GM23338 (cell line): ENCODE results near the gene CNNM2. TPM values are rescaled to one million over a fixed set of nuclear protein-coding genes. Genes with fewer than 3 reads are reported as not detected.

Experiments used
- ATAC-seq: fragments of 200-7000 bp; cut with Tn5 transposase; 3 replicates; pipeline ENCODE4 v1.9.1; 2020
- DNase-seq: peaks from one replicate; pipeline ENCODE4 v3.0.0-alpha.2; 2015; ENCODE audit warnings: low spot score
- H2AFZ ChIP-seq: fragments of 200-600 bp; sonication (generic); 2 replicates; pipeline ENCODE4 v1.8.0; 2016; ENCODE audit warnings: antibody characterized with exemption, mild to moderate bottlenecking, moderate library complexity
- H3F3A ChIP-seq: fragments of 200-600 bp; sonication (generic); replicated peaks from 2 replicates; pipeline ENCODE4 v1.8.0; 2017; ENCODE audit warnings: antibody characterized with exemption, mixed run types, low read depth
- H3K27ac ChIP-seq: fragments of 200-600 bp; sonication (generic); 2 replicates; pipeline ENCODE4 v1.6.1; 2016; ENCODE audit warnings: low read depth
- H3K27me3 ChIP-seq: fragments of 200-600 bp; sonication (generic); 2 replicates; pipeline ENCODE4 v1.8.0; 2016; ENCODE audit warnings: mild to moderate bottlenecking, mixed run types, moderate library complexity; ENCODE audit not compliant: insufficient read depth
- H3K36me3 ChIP-seq: fragments of 200-600 bp; sonication (generic); 2 replicates; pipeline ENCODE4 v1.8.0; 2016; ENCODE audit warnings: mild to moderate bottlenecking; ENCODE audit not compliant: insufficient read depth
- H3K4me1 ChIP-seq: fragments of 200-600 bp; sonication (generic); 2 replicates; pipeline ENCODE4 v1.8.0; 2016; ENCODE audit warnings: mild to moderate bottlenecking, moderate library complexity; ENCODE audit not compliant: insufficient read depth
- H3K4me2 ChIP-seq: fragments of 200-600 bp; sonication (generic); 2 replicates; pipeline ENCODE4 v1.7.1; 2017; ENCODE audit warnings: mixed run types
- H3K4me3 ChIP-seq: fragments of 200-600 bp; sonication (generic); 2 replicates; pipeline ENCODE4 v1.6.1; 2016; ENCODE audit warnings: mixed run types
- H3K79me2 ChIP-seq: fragments of 200-600 bp; sonication (generic); replicated peaks from 2 replicates; pipeline ENCODE4 v1.8.0; 2017; ENCODE audit warnings: mild to moderate bottlenecking; ENCODE audit not compliant: insufficient read depth
- H3K9me2 ChIP-seq: fragments of 200-600 bp; sonication (generic); 2 replicates; pipeline ENCODE4 v1.8.0; 2017; ENCODE audit not compliant: insufficient read depth
- H4K20me1 ChIP-seq: fragments of 200-600 bp; sonication (generic); replicated peaks from 2 replicates; pipeline ENCODE4 v1.8.0; 2017; ENCODE audit warnings: mild to moderate bottlenecking; ENCODE audit not compliant: insufficient read depth
- H3K27ac Mint-ChIP-seq: 2 replicates; pipeline ENCODE4 v1.8.0; 2020; ENCODE audit warnings: inconsistent platforms, mild to moderate bottlenecking, moderate library complexity, mixed read lengths
- H3K27me3 Mint-ChIP-seq: 3 replicates; pipeline ENCODE4 v1.8.0; 2022; ENCODE audit warnings: low read depth, mild to moderate bottlenecking, moderate library complexity, mixed read lengths, inconsistent platforms; ENCODE audit not compliant: insufficient read depth, poor library complexity
- H3K36me3 Mint-ChIP-seq: 3 replicates; pipeline ENCODE4 v1.8.0; 2021; ENCODE audit warnings: low read depth, mild to moderate bottlenecking, inconsistent platforms, moderate library complexity, mixed read lengths
- H3K4me1 Mint-ChIP-seq: 3 replicates; pipeline ENCODE4 v1.8.0; 2020; ENCODE audit warnings: mild to moderate bottlenecking, inconsistent platforms, mixed read lengths
- H3K4me3 Mint-ChIP-seq: 3 replicates; pipeline ENCODE4 v1.8.0; 2021; ENCODE audit warnings: moderate library complexity, mild to moderate bottlenecking, inconsistent platforms, mixed read lengths
- H3K9me3 Mint-ChIP-seq: 3 replicates; pipeline ENCODE4 v1.8.0; 2020; ENCODE audit warnings: moderate library complexity, mild to moderate bottlenecking, inconsistent platforms, mixed read lengths
- CTCF ChIP-seq, 2 experiments: fragments of 200-600 bp in 1 of 2; sonication (generic) in 1 of 2; conservative IDR thresholded peaks; 2 replicates each; pipeline versions ENCODE4 v1.5.1 to v1.6.1; 2016 to 2017; ENCODE audit warnings: antibody characterized with exemption in 2 of 2, low read depth in 2 of 2, mild to moderate bottlenecking in 2 of 2, moderate library complexity in 1 of 2
- ETS1 ChIP-seq: IDR thresholded peaks from 2 replicates; pipeline ENCODE4 v1.6.1; 2016; ENCODE audit warnings: antibody characterized with exemption
- EZH2 ChIP-seq: fragments of 200-600 bp; sonication (generic); IDR thresholded peaks from one replicate; pipeline ENCODE4 v1.8.0; 2017; ENCODE audit warnings: antibody characterized with exemption, mild to moderate bottlenecking, low read depth; ENCODE audit not compliant: unreplicated experiment
- EZH2phosphoT487 ChIP-seq: fragments of 200-600 bp; sonication (generic); IDR thresholded peaks from one replicate; pipeline ENCODE4 v1.8.1; 2018; ENCODE audit warnings: antibody characterized with exemption; ENCODE audit not compliant: unreplicated experiment
- JUNB ChIP-seq: IDR thresholded peaks from one replicate; pipeline ENCODE4 v1.6.1; 2016; ENCODE audit warnings: antibody characterized with exemption; ENCODE audit not compliant: unreplicated experiment
- NANOG ChIP-seq: IDR thresholded peaks from 2 replicates; pipeline ENCODE4 v1.6.1; 2016; ENCODE audit warnings: antibody characterized with exemption, borderline replicate concordance
- POLR2AphosphoS5 ChIP-seq: IDR thresholded peaks from 2 replicates; pipeline ENCODE4 v1.6.1; 2016; ENCODE audit warnings: antibody characterized with exemption, low read depth
- ZNF114 ChIP-seq: fragments of 250-450 bp; sonication (Bioruptor Pico); IDR thresholded peaks from 2 replicates; pipeline ENCODE4 v1.5.0; 2020; ENCODE audit warnings: mild to moderate bottlenecking, moderate library complexity
- ZNF331 ChIP-seq: fragments of 250-450 bp; sonication (Bioruptor Pico); IDR thresholded peaks from 2 replicates; pipeline ENCODE4 v1.5.0; 2020; ENCODE audit warnings: low read depth, mild to moderate bottlenecking, moderate library complexity
- polyA plus RNA-seq: library from polyadenylated mRNA; unstranded; fragments of >200 nt; fragmentation: Nextera tagmentation; extraction: Ambion mirVana; gene quantifications from 2 replicates; pipeline ENCODE4 v1.2.1, GENCODE V29; 2016
- total RNA-seq: library from RNA; depleted of rRNA; stranded (reverse); fragments of >200 nt; shearing (Covaris generic); gene quantifications from 2 replicates; pipeline ENCODE4 v1.2.3, GENCODE V29; 2014
- TF ChIP-seq, protein P1 (sequence below): IDR thresholded peaks from one replicate; pipeline ENCODE4 v1.6.1; 2018; ENCODE audit warnings: antibody characterized with exemption; ENCODE audit not compliant: unreplicated experiment

Gene CNNM2
- total and polyA plus RNA-seq, 2 experiments from 2014 or later, result 4.5 to 31.3 TPM

DNA sequence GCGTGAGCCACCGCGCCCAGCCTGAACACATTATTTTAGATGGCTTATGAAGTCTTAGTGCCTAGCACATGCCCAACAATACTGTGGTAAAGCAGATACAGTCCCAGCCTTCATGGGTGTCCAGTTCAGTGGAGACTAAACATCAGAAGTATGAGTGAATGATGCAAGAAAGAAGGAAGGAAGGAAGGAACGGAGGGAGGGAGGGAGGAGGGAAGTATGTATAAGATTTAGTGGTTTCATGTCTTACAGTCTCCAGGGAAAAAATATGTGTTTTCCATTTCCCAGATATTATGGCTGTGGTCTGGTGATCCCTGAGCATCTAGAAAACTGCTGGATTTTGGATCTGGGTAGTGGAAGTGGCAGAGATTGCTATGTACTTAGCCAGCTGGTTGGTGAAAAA lies 45.9 kb upstream of the CNNM2 start (continued):
- no peak for TF ChIP-seq ETS1
- TF ChIP-seq, protein P1, sequence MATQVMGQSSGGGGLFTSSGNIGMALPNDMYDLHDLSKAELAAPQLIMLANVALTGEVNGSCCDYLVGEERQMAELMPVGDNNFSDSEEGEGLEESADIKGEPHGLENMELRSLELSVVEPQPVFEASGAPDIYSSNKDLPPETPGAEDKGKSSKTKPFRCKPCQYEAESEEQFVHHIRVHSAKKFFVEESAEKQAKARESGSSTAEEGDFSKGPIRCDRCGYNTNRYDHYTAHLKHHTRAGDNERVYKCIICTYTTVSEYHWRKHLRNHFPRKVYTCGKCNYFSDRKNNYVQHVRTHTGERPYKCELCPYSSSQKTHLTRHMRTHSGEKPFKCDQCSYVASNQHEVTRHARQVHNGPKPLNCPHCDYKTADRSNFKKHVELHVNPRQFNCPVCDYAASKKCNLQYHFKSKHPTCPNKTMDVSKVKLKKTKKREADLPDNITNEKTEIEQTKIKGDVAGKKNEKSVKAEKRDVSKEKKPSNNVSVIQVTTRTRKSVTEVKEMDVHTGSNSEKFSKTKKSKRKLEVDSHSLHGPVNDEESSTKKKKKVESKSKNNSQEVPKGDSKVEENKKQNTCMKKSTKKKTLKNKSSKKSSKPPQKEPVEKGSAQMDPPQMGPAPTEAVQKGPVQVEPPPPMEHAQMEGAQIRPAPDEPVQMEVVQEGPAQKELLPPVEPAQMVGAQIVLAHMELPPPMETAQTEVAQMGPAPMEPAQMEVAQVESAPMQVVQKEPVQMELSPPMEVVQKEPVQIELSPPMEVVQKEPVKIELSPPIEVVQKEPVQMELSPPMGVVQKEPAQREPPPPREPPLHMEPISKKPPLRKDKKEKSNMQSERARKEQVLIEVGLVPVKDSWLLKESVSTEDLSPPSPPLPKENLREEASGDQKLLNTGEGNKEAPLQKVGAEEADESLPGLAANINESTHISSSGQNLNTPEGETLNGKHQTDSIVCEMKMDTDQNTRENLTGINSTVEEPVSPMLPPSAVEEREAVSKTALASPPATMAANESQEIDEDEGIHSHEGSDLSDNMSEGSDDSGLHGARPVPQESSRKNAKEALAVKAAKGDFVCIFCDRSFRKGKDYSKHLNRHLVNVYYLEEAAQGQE, result no peak

DNA sequence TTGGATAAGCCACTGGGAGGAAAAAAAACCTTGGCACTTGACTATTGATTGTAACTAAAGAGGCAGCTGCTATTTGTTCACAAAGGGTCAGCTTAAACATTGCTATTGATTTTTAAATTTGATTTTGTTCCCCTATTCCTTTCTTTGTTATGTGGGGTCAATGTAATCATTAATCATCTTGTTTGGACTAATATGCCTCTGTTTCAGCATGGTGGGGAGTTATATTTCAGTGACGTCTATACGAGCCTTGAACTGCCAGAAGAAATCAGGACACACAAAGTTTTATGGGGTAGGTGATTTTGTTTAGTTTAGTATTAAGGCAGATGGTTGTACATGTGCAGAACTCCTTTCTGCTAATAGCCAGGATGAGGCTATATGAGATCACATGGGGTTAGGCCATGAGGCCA lies 41.3 kb upstream of the CNNM2 start:
- no peak overlapping the region for H3K27ac Mint-ChIP-seq
- H3K27me3 Mint-ChIP-seq, result no peaks in the 10 kb centered on the region
- Histone ChIP-seq H3K79me2 (no peaks in the 10 kb centered on the region), H3K27me3 (no peaks in the 10 kb centered on the region), H3K27ac (no peak overlapping the region), H3K9me2 (no peaks in the 10 kb centered on the region), H2AFZ (no peak overlapping the region), H4K20me1 (no peaks in the 10 kb centered on the region), H3F3A (no peaks in the 10 kb centered on the region), H3K4me1 (no peaks in the 10 kb centered on the region), H3K4me3 (no peak overlapping the region), H3K4me2 (no peak overlapping the region), H3K36me3 (no peaks in the 10 kb centered on the region)
- ATAC-seq (no peak), DNase-seq (no peak)
- H3K9me3 Mint-ChIP-seq, result no peaks in the 10 kb centered on the region
- no peaks in the 10 kb centered on the region; the same call in 2 of the 3 replicates for H3K36me3 Mint-ChIP-seq
- no peak overlapping the region for H3K4me3 Mint-ChIP-seq
- H3K4me1 Mint-ChIP-seq, result no peaks in the 10 kb centered on the region
- TF ChIP-seq EZH2 (no peak), CTCF (conservative IDR thresholded peaks at IDR 0.05; ENCODE audit: low read depth in 2 of 2) (no peak), JUNB (no peak), POLR2AphosphoS5 (no peak), ZNF114 (CRISPR knock-in tag) (no peak), EZH2phosphoT487 (no peak), ZNF331 (CRISPR knock-in tag) (no peak), NANOG (no peak), ETS1 (no peak)
- TF ChIP-seq, protein P1, result no peak
